ENCODE results near the gene CDK5R2. TPM values are rescaled to one million over a fixed set of nuclear protein-coding genes. Genes with fewer than 3 reads are reported as not detected.
"Not testable (repeated sequence)": the region's sequence is repeated elsewhere in the genome, so short reads cannot be mapped to it uniquely, and the experiment has no call there.

The CDK5R2 gene
- not detected for total RNA-seq
- polyA plus RNA-seq, result not detected

GRCh38 chr2:218959141-218959731, at the start of gene CDK5R2:
Gene CDK5R2, plus strand, starts transcription at chr2:218959666. Its CDS starts 155 bp downstream, at chr2:218959821.
- peaks cover 61 to 74% of the 10 kb centered on the region in 2 donors for H3K27me3 Mint-ChIP-seq
- H3K4me1 Mint-ChIP-seq, result peaks cover 12 to 37% (median 18%) of the 10 kb centered on the region in 3 donors
- POLR2A ChIA-PET, result no interaction called here
- peaks cover 48% of the 10 kb centered on the region for H3K27me3 ChIP-seq (ENCODE audit: insufficient read depth, low read length, poor library complexity, severe bottlenecking)
- CTCF ChIA-PET, result interaction anchor here (1.5 to 2.8 kb wide), 3 partner anchors 21 to 67 kb away, joined by 3 to 9 read pairs (median 5); no protein-coding TSS in a partner anchor
- H3K9me3 Mint-ChIP-seq, result peaks cover 0 to 4% (median 0%) of the 10 kb centered on the region in 5 donors
- peaks cover 11% of the 10 kb centered on the region for H3K4me1 ChIP-seq (ENCODE audit: insufficient read depth, low read length)
- no peaks in the 10 kb centered on the region for H3K9me3 ChIP-seq (ENCODE audit: low read length)
- H3K36me3 ChIP-seq (ENCODE audit: insufficient read depth, low read length), result no peaks in the 10 kb centered on the region
- peak within 1 kb of the TSS; percentile 59 to 85 (median 72) for H3K4me3 Mint-ChIP-seq
- no peak within 1 kb of the TSS for H3K27ac ChIP-seq (ENCODE audit: low read depth, low read length)
- peak within 1 kb of the TSS in 2 of 8 donors; percentile 32 to 34 for H3K27ac Mint-ChIP-seq
- peak; percentile 39 to 73 (median 53) for DNase-seq
- H3K36me3 Mint-ChIP-seq, result peaks cover 0 to 7% (median 0%) of the 10 kb centered on the region in 3 donors
- no peak within 1 kb of the TSS for H3K4me3 ChIP-seq (ENCODE audit: low read length)

- Histone ChIP-seq H3K4me3 (ENCODE audit: low read length) (no peak overlapping the region), H3K4me1 (ENCODE audit: insufficient read depth, low read length) (peaks cover 14% of the 10 kb centered on the region), H3K9me3 (ENCODE audit: low read length) (no peaks in the 10 kb centered on the region), H3K27me3 (ENCODE audit: insufficient read depth, low read length, poor library complexity, severe bottlenecking) (no peaks in the 10 kb centered on the region), H3K36me3 (ENCODE audit: insufficient read depth, low read length) (no peaks in the 10 kb centered on the region), H3K27ac (ENCODE audit: low read depth, low read length) (no peak overlapping the region)
- Mint-ChIP-seq H3K27me3 (peaks cover 3 to 23% of the 10 kb centered on the region in 2 donors), H3K4me1 (peaks cover 7 to 16% (median 15%) of the 10 kb centered on the region in 3 donors), H3K9me3 (no peaks in the 10 kb centered on the region), H3K27ac (no peak overlapping the region), H3K36me3 (no peaks in the 10 kb centered on the region), H3K4me3 (no peak overlapping the region)
- POLR2A ChIA-PET, result no interaction called here
- DNase-seq, result no peak
- CTCF ChIA-PET, result interaction anchor here (2.7 to 6.9 kb wide), 2 partner anchors 13 to 34 kb away, joined by 16 to 54 read pairs; no protein-coding TSS in a partner anchor
Measured at GRCh38 chr2:218910741-218911140, 48.7 kb upstream of the CDK5R2 start.

- POLR2A ChIA-PET, result no interaction called here
- H3K36me3 ChIP-seq (ENCODE audit: insufficient read depth, low read length), result no peaks in the 10 kb centered on the region
- Mint-ChIP-seq H3K4me1 (no peaks in the 10 kb centered on the region), H3K27me3 (peaks cover 23 to 50% of the 10 kb centered on the region in 2 donors), H3K36me3 (peaks cover 0 to 15% (median 0%) of the 10 kb centered on the region in 3 donors), H3K27ac (no peak overlapping the region), H3K9me3 (peaks cover 0 to 8% (median 5%) of the 10 kb centered on the region in 5 donors), H3K4me3 (no peak overlapping the region)
- peaks cover 5% of the 10 kb centered on the region for H3K27me3 ChIP-seq (ENCODE audit: insufficient read depth, low read length, poor library complexity, severe bottlenecking)
- no peaks in the 10 kb centered on the region for H3K9me3 ChIP-seq (ENCODE audit: low read length)
- no peaks in the 10 kb centered on the region for H3K4me1 ChIP-seq (ENCODE audit: insufficient read depth, low read length)
- no peak overlapping the region for H3K4me3 ChIP-seq (ENCODE audit: low read length)
- no peak for DNase-seq
- H3K27ac ChIP-seq (ENCODE audit: low read depth, low read length), result no peak overlapping the region
- CTCF ChIA-PET, result no interaction called here
Measured at GRCh38 chr2:218920504-218920903, 39.0 kb upstream of the CDK5R2 start.

- POLR2A ChIA-PET, result no interaction called here
- no peaks in the 10 kb centered on the region for H3K4me1 ChIP-seq (ENCODE audit: insufficient read depth, low read length)
- H3K27me3 Mint-ChIP-seq, result peaks cover 27 to 57% of the 10 kb centered on the region in 2 donors
Measured at GRCh38 chr2:218924757-218925156, 34.7 kb upstream of the CDK5R2 start.

GRCh38 chr2:218925434-218925833, 34.0 kb upstream of the CDK5R2 start:
- Mint-ChIP-seq H3K36me3 (peaks cover 0 to 15% (median 0%) of the 10 kb centered on the region in 3 donors), H3K27ac (no peak overlapping the region), H3K27me3 (peaks cover 26 to 54% of the 10 kb centered on the region in 2 donors), H3K4me1 (no peaks in the 10 kb centered on the region), H3K9me3 (peaks cover 0 to 10% (median 6%) of the 10 kb centered on the region in 5 donors), H3K4me3 (no peak overlapping the region)
- ChIA-PET CTCF (no interaction called here), POLR2A (no interaction called here)
- Histone ChIP-seq H3K27me3 (ENCODE audit: insufficient read depth, low read length, poor library complexity, severe bottlenecking) (peaks cover 5% of the 10 kb centered on the region), H3K36me3 (ENCODE audit: insufficient read depth, low read length) (no peaks in the 10 kb centered on the region), H3K27ac (ENCODE audit: low read depth, low read length) (no peak overlapping the region), H3K9me3 (ENCODE audit: low read length) (no peaks in the 10 kb centered on the region), H3K4me1 (ENCODE audit: insufficient read depth, low read length) (no peaks in the 10 kb centered on the region), H3K4me3 (ENCODE audit: low read length) (no peak overlapping the region)
- DNase-seq, result no peak

More at GRCh38 chr2:218924757-218925156, 34.7 kb upstream of the CDK5R2 start:
- Mint-ChIP-seq H3K4me1 (no peaks in the 10 kb centered on the region), H3K4me3 (no peak overlapping the region), H3K36me3 (peaks cover 0 to 15% (median 0%) of the 10 kb centered on the region in 3 donors), H3K9me3 (peaks cover 0 to 10% (median 5%) of the 10 kb centered on the region in 5 donors), H3K27ac (no peak overlapping the region)
- Histone ChIP-seq H3K4me3 (ENCODE audit: low read length) (no peak overlapping the region), H3K9me3 (ENCODE audit: low read length) (no peaks in the 10 kb centered on the region), H3K36me3 (ENCODE audit: insufficient read depth, low read length) (no peaks in the 10 kb centered on the region), H3K27ac (ENCODE audit: low read depth, low read length) (no peak overlapping the region), H3K27me3 (ENCODE audit: insufficient read depth, low read length, poor library complexity, severe bottlenecking) (peaks cover 5% of the 10 kb centered on the region)
- DNase-seq, result no peak
- CTCF ChIA-PET, result no interaction called here

- H3K36me3 ChIP-seq (ENCODE audit: insufficient read depth, low read length), result no peaks in the 10 kb centered on the region
- Mint-ChIP-seq H3K27ac (no peak overlapping the region), H3K4me1 (no peaks in the 10 kb centered on the region), H3K27me3 (peaks cover 22 to 44% of the 10 kb centered on the region in 2 donors), H3K9me3 (peaks cover 0 to 10% (median 6%) of the 10 kb centered on the region in 5 donors), H3K36me3 (peaks cover 0 to 13% (median 0%) of the 10 kb centered on the region in 3 donors), H3K4me3 (no peak overlapping the region)
- H3K27me3 ChIP-seq (ENCODE audit: insufficient read depth, low read length, poor library complexity, severe bottlenecking), result peaks cover 5% of the 10 kb centered on the region
- CTCF ChIA-PET, result no interaction called here
- no peaks in the 10 kb centered on the region for H3K9me3 ChIP-seq (ENCODE audit: low read length)
- DNase-seq, result no peak
- H3K4me1 ChIP-seq (ENCODE audit: insufficient read depth, low read length), result no peaks in the 10 kb centered on the region
- H3K27ac ChIP-seq (ENCODE audit: low read depth, low read length), result no peak overlapping the region
- POLR2A ChIA-PET, result no interaction called here
- no peak overlapping the region for H3K4me3 ChIP-seq (ENCODE audit: low read length)
Measured at GRCh38 chr2:218927422-218927821, 32.0 kb upstream of the CDK5R2 start.

GRCh38 chr2:218927876-218928275, 31.6 kb upstream of the CDK5R2 start:
- peaks cover 5% of the 10 kb centered on the region for H3K27me3 ChIP-seq (ENCODE audit: insufficient read depth, low read length, poor library complexity, severe bottlenecking)
- peaks cover 22 to 43% of the 10 kb centered on the region in 2 donors for H3K27me3 Mint-ChIP-seq
- DNase-seq, result no peak
- no peaks in the 10 kb centered on the region for H3K9me3 ChIP-seq (ENCODE audit: low read length)
- no peaks in the 10 kb centered on the region for H3K36me3 ChIP-seq (ENCODE audit: insufficient read depth, low read length)
- H3K4me3 ChIP-seq (ENCODE audit: low read length), result no peak overlapping the region
- ChIA-PET POLR2A (no interaction called here), CTCF (no interaction called here)
- no peak overlapping the region for H3K4me3 Mint-ChIP-seq
- H3K27ac ChIP-seq (ENCODE audit: low read depth, low read length), result no peak overlapping the region
- H3K27ac Mint-ChIP-seq, result no peak overlapping the region
- peaks cover 0 to 8% (median 0%) of the 10 kb centered on the region in 3 donors for H3K36me3 Mint-ChIP-seq
- peaks cover 0 to 10% (median 5%) of the 10 kb centered on the region in 5 donors for H3K9me3 Mint-ChIP-seq
- no peaks in the 10 kb centered on the region for H3K4me1 ChIP-seq (ENCODE audit: insufficient read depth, low read length)
- no peaks in the 10 kb centered on the region for H3K4me1 Mint-ChIP-seq

GRCh38 chr2:218930488-218930887, 29.0 kb upstream of the CDK5R2 start:
- H3K4me3 Mint-ChIP-seq, result not testable (repeated sequence)

More at GRCh38 chr2:218930488-218930887, 29.0 kb upstream of the CDK5R2 start:
- H3K27me3 ChIP-seq (ENCODE audit: insufficient read depth, low read length, poor library complexity, severe bottlenecking); H3K27ac ChIP-seq (ENCODE audit: low read depth, low read length); DNase-seq; H3K36me3 Mint-ChIP-seq; H3K4me1 Mint-ChIP-seq; H3K4me1 ChIP-seq (ENCODE audit: insufficient read depth, low read length); H3K9me3 Mint-ChIP-seq; H3K4me3 ChIP-seq (ENCODE audit: low read length); CTCF ChIA-PET; POLR2A ChIA-PET; H3K36me3 ChIP-seq (ENCODE audit: insufficient read depth, low read length); H3K9me3 ChIP-seq (ENCODE audit: low read length): not testable (repeated sequence)
- Mint-ChIP-seq H3K27ac (peak overlapping the region in 1 of 8 donors; percentile 76), H3K27me3 (peaks cover 20 to 44% of the 10 kb centered on the region in 2 donors)
